HG02852 (cell line): ENCODE data around the gene TTC39B.

Source experiments
- ATAC-seq: cut with Tn5 transposase; IDR thresholded peaks from one replicate; pipeline ENCODE4 v1.9.1; 2021; ENCODE audit warnings: mild to moderate bottlenecking, moderate library complexity; ENCODE audit not compliant: unreplicated experiment

TTC39B gene

DNA sequence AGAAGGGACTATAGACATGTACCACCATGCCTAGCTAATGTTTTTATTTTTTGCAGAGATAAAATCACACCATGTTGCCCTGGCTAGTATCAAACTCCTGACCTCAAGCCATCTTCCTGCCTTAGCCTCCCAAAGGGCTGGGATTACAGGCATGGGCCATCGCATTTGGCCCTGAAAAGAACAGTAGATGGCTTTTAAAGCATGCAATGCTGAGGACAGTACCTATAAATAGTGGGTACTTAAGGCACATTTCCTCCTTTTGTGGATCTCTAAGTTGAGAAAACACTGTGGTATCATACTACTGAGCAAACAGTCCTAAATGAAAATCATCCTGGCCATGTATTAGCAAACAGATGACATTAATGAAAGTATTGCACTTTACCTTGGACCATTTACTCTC lies 119.4 kb downstream of the TTC39B start:
- no peak for ATAC-seq

DNA sequence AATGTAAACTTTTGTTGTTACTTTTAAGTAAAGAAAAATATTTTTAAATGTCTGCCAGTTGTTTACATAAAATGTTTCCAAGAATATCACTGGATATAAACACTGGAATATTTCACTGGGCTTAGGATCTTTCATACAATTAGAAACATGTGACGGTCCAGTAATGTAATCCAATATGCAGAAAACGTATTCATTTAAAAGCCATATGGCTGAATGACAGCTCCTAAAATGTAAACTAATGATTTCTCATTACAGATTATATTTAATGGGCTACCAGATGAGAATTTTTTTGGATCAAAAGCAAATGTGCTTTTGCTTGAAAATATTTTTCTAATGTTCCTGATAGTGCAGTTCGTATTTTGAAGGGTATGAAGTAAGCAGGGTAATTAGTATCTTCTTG lies 124.3 kb downstream of the TTC39B start:
- no peak for ATAC-seq

DNA sequence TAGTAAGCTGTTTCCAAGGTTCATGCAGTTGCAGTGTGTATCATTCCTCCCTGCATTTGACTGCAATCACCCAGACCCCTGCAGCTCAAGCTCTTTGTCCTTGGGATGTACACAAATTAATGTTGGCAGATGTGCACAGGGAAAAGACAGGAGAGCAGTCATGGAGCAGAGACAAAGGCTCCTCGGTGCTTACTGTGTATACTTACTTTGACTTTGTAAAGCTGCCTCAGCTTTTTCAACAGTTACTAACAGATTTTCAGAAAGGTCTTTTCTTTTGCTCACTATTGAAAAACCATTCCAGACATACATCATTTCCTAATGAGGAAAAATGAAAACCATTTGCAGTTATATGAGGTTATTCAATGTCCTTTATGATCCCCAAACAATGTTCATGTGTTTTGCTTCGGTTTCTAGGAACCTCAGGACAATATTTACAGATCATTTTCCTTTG lies 124.9 kb downstream of the TTC39B start:
- no peak for ATAC-seq

DNA sequence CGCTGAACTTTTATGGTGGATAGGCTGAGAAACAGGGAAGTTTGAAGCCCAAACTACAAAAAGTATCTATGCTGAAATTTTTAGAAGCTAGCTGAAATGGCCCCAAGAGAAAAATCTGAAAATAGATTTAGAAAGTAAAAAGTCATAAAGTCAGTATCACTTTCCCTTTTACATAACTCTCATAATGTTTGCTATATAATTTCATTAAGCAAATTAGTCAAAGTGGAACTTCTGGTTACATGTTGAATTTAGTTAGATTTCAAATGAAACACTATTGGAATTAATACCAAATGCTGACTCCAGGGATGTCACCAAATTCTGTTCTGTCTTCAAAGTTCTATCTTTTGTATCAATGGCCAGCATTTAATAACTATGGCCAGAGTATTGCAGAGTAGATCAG lies 126.9 kb downstream of the TTC39B start:
- peak; percentile 72 for ATAC-seq

DNA sequence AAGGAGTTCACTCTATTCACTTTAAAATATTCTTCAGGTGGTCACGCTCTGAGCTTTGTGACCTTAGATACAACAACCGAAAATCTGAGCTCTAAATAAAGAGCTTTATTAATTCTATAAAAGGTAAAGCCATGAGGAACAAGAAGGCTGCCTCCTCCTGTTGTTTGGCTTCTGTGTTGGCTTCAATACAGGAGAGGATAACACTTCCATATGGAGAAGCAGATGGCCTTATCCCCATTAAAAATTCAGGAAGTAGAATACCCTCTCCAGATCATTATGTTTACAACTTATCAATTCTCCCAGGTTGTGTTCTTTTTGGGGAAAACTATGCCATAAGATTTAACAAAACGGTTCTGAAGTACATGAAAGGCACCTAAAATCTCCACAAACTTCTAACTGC lies 128.4 kb downstream of the TTC39B start:
- ATAC-seq = no peak

DNA sequence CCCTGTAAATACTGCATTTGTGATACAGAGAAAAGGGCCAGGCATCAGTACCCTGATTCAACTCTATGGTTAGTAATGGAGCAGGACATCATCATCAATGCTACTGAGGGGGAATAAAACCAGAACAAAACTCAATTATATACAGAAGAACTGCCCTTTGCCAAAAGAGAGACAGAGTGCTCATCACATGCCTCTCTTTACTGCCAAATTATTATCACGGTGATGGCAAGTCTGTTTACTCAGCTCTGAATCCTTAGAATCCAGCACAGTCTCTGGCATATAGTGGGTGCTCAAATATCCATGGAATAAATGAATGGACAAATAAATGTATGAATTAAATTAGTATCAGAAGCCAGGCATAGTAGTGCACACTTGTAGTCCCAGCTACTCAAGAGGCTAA lies 130.2 kb downstream of the TTC39B start:
- no peak for ATAC-seq

DNA sequence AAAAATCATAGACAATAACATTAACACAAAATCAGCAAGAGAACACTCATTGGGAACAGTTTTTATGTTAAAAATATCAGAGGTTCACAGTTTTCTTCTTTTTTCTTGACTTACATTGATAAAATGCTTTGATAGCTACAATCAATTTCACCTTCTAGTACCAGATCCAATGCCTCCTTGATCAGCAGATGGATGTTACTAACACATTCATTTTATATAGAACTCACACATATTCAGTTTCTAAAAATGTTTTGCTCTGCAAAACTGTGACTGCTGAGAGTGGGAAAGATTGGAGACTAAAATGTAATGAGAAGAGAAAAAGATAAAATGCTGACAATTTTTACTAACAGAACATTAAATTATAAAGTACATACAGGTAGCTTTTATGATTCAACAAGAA lies 143.1 kb downstream of the TTC39B start:
- no peak for ATAC-seq

DNA sequence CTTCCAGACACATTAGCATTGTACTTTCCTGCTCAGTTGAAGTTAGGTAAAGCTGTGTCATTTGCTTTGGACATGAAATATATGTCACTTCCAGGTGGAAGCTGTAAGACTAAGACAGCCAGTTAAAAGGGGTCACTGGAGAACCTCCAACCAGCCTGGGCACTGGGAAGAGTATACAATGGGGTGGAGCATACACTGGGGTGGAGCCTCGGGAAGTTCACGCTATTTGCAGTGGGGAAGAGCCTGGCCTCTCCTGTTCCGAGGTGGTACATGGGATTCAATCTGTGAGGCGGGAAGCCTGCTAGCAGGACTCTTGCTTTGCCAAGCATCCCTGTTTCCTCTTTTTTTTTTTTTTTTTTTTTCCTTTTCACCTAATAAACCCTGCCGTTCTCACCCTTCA lies 145.3 kb downstream of the TTC39B start:
- ATAC-seq = no peak

DNA sequence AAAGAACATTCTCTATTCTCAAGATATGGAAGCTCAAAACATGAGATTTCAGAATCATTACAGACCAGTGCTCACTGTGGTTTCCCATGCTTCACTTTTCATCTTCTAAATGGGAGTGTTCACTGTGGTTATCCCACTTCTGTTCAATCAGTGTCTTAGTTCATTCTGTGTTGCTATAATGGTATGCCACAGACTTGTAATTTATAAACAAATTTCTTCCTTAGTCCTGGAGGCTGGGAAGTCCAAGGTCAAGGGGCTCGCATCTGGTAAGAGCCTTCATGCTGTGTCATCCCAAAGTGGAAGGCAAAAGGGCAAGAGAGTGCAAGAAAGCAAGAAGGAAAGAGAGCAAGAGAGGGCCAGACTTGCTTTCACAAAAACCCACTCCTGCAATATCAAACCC lies 146.3 kb downstream of the TTC39B start:
- no peak for ATAC-seq

DNA sequence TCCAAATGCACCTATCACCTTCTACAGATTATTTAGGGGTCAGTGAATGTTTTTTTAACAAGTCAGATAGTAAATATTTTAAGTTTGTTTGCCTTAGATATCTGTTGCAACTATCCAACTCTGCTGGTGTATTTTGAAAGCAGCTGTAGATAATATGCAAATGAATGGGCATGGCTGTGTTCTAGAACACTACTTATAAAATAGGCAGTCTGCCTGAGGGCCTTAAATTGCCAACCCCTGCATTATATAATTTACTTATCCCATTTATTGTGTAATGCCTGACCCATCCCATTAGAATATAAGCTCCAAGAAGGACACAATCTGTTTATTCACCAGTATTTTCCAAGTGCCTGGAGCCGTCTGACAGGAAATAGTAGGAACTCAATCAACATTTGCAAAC lies 149.0 kb downstream of the TTC39B start:
- no peak for ATAC-seq

DNA sequence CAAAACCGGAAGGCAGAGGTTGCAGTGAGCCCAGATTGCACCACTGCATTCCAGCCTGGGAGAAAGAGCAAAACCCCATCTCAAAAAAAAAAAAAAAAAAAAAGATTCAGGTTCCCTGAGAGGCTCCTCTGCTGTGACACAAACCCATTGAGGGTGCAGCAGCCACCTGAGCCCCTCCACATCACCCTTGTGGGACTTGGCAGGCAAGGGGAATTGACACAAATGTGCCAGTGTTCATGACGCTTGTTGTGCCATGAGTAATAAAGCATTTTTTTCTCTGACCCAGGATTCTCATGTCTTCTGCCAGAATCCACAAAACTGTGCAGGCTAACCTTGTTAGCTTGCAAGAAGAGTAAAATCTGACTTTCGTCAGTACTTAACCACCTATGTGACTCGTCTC lies 149.6 kb downstream of the TTC39B start:
- ATAC-seq = no peak

DNA sequence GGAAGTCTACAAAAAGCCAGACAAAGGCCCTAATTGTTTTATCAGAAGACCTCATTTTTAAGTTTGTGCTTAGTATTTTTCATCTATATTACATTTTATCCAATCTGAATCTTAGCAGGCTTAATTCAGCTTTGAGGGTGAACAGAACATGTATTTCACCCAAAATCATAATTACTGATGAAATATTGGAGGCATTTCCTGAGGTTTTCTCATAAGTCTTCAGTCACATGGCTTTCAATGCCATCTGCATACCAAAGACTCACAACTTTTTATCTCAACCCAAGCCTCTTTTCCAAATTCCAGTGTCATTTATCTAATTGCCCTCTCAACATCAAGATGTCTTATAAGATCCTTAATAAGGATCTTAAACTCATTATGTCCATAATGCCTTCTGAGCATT lies 150.8 kb downstream of the TTC39B start:
- no peak for ATAC-seq

DNA sequence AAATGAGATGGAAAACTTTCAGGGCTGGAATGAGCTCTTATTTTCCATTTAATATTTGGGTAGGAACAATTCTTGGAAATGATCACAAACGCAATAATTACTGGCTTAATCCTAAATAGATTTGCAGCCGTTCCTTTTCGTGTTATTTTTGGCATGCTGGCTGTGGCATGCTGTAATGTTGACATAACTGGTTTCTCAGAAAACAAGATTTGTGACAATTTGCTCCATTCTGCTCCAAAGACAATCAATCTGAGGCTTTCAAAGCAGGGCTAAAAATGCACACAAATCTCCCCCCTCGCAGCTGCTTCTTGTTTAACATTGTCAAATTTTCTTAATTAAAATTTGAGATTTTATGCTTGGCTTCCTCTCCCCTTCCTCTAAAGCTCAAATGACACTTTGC lies 151.2 kb downstream of the TTC39B start:
- ATAC-seq = no peak

DNA sequence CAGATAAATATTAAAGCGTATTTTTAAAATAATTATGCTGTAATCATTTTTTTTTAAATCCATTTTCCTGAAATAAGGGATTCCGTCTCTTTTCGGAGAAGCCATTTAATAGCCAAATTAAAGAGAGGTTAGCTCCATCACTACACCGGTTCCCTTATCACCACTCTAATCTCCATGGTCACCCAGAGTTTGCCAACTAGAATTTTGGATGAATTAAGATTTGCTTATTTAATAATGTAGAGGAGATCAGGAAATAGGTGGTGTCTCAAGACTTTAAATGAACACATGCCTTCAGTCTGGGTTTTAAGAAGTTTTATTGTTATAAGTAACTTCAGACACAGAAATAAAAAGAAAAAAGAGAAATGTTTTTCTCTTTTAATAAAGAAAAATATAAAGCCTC lies 151.7 kb downstream of the TTC39B start:
- ATAC-seq = no peak

DNA sequence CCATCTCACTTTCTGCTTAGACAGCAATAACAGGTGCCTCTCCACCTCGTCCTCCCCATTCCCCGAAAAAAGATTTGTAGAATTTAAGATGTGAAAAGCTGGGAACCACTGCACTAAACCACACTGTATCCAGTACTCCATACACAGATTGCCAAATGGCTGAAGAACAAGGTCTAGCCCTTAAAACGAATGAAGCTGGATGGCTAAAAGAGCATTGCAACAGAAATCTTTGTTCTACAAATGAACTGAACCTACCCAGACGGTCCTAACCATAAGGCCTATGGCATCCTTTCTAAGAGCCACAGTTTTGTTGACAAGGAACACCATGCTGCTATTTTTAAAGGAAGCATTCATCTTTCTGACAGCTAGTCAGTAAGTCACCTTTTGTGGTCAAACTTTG lies 152.3 kb downstream of the TTC39B start:
- no peak for ATAC-seq

DNA sequence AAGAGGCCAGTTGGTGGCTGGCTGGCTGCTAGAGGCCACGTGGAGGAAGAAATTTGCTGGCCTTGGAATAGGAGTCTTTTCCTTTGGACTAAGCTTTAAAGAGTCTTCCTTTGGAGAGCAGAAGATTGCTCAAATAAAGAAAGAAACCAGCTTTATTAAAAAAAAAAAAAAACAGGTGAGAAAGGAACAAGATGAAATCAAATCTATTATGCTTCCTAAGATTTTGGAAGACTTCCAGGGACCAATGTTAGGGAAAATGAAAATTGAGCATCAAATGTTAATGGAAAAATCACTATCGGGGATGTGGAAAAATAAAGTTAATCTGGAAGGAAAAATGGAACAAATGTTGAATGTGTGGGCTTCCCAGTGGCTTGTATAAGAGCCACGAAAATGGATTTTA lies 153.1 kb downstream of the TTC39B start:
- ATAC-seq = no peak

DNA sequence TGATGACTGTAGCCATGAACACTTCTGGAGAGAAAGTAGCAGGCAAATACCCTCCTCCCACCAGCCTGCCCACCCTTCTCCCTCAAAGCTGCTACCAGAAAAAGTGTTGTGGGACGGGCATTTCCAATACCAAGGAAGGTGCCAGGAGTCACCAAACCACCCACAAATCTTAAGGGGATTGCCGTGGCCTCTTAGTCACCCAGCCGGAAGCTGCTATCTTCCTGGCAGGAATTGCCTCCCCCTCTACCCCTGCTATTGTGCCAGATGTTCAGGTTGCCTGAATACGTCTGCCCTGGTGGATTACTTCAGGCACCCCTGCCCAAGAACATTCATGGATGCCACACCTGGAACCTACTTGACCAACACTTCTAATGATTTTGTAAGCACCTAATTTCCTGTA lies 156.1 kb downstream of the TTC39B start:
- ATAC-seq = no peak

DNA sequence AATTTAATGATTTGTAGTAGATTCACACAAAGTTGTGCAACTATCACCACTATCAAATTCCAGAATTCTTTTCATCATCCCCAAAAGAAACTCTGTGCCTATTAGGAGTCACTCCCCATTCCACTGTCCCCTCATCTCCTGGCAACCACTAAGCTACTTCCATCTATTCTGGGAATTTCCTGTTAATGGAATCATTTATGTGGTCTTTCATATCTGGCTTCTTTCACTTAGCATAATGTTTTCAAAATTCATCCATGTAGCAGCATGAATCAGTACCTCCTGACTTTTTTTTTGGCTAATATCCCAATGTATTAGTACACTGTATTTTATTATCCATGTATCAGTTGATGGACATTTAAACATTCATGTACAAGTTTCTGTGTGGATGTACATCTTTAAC lies 157.6 kb downstream of the TTC39B start:
- no peak for ATAC-seq

DNA sequence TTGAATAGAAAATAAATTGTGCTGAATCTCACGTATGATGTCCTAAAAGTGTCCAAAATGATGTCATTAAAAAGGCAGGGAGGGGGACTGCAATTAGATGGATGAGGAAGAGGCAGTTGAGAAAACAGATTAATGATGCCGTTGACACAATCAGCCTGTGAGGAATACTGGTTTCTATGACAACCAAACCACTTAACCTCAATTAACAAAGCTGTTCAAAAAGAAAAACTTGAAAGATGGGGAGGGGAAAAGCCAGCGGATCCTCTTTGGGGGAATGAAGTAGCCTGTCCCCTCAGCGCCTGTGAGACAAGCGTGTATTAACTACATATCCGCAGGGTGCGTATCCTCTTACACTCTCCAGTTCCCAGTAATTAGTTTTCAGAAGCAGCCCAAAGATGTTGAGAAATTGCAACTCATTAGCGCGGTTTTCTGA lies 160.7 kb downstream of the TTC39B start:
- ATAC-seq = no peak

DNA sequence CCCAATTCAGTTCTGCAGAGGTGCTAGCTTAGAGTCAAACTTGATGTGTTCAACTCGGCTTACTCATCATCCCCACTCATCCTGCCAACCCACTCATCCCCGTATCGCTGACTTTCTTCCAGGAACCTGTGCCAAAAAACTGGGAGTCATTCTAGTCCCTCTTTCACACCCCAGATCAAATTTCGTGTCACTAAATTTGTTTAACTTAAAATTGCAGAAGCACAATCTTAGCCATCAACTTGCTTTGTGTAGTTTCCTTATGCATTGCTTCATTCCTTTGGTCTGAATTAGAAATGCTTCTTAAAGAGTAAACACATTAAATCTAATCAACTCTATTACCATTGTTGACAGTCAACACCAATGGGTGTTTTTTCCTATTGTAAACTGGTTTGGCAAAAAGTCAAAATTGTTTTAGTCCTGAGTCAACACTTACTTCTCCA lies 162.4 kb downstream of the TTC39B start:
- no peak for ATAC-seq

DNA sequence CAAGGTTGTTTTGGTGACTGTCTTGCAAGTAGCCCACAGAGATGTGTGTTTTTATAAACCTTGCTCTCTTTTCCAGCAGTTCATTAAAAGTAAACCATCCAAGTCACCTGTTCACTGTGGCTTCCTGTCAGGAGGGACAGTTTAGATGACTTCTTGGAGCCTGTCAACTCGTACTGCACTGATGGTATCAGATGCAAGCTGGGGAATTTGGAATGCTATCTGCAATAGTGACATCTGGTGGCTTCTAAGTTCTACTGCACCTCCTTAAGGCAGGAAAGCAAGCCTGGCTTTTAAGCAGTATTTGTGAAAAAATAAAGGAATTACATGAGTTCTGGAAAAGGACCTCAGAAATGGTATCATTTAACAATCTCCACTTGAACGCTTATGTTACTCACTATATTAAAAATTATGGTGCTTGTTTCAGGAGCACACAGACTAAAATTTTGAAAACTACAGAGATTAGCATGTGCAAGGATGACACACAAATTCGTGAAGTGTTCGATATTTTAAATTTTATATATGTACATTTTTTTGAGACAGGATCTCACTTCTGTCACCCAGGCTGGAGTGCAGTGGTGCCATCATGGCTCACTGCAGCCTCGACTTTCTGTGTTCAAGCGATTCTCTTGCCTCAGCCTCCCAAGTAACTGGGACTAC lies 164.0 kb downstream of the TTC39B start:
- peak; percentile 96 for ATAC-seq

DNA sequence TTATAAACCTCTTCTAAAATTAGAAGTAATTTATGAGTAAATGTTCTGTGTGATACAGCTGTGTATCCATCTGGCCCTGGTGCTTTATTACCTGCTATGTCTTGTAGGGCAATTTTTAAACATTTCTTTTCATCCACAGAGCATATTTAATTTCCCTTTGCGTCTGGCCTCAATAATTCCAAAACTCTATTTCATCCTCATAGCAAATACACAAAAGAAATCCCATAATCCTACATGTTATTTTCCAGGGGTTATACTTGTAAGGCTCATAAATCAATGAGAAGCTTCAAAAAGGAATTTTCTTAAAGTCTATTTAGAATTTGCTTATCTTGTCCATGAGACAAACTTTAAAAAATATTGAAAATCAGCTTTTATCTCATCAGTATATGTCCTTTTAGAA lies 167.0 kb downstream of the TTC39B start:
- ATAC-seq = no peak

DNA sequence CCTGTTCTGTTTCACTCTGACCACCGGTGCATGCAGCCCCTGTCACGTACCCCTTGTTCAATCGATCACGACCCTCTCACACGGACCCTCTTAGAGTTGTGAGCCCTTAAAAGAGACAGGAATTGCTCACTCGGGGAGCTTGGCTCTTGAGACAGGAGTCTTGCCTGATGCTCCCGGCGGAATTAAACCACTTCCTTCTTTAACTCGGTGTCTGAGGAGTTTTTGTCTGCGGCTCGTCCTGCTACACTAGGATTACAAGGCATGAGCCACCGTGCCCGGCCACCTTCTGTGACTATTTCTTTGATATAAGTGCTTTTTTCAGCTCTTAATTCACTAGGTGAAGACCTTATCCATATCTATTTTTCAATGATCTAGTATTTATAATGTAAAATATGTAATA lies 167.5 kb downstream of the TTC39B start:
- no peak for ATAC-seq

DNA sequence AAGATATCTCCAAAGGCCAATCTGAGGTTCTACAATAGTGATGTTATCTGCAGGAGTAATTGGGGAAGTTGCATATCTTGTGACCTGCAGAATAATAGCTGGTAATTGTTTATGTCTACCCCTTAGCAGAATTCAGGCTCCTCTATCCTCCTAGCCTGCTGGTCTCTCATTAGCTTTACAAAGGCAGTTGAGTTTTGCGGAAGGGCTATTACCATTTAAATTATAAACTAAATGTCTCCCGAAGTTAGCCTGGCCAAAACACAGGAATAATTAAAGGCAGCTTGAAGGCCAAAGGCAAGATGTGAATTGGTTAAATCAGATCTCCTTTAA lies 168.7 kb downstream of the TTC39B start:
- no peak for ATAC-seq
